Fibroblast of pulmonary artery (primary cell): ENCODE data around the gene MINDY3.

Source experiments
- DNase-seq: peaks from one replicate; pipeline ENCODE4 v3.0.0-alpha.2; 2010; ENCODE audit warnings: low read depth
- H3K4me3 ChIP-seq: replicated peaks from 2 replicates; pipeline ENCODE4 v1.5.1; 2011; ENCODE audit warnings: low read depth, mild to moderate bottlenecking, control low read depth, low read length, moderate library complexity
- CTCF ChIP-seq: IDR thresholded peaks from 2 replicates; pipeline ENCODE4 v1.5.1; 2011; ENCODE audit warnings: mild to moderate bottlenecking, control low read depth, low read length, inconsistent platforms; ENCODE audit errors: missing control alignments

MINDY3 gene

GRCh38 chr10:15859906-15860691 lies at the start of gene MINDY3:
Gene MINDY3, minus strand, starts transcription at chr10:15860507. Its CDS starts 208 bp downstream, at chr10:15860299.
- peak; percentile 80 for DNase-seq
- no peak for TF ChIP-seq CTCF
- peak within 1 kb of the TSS; percentile 93 for H3K4me3 ChIP-seq

GRCh38 chr10:15901889-15902288 lies 41.6 kb upstream of the MINDY3 start:
- TF ChIP-seq CTCF: no peak
- H3K4me3 ChIP-seq: no peak overlapping the region
- no peak for DNase-seq

- peak; percentile 38 for TF ChIP-seq CTCF
- peak; percentile 20 for DNase-seq
- H3K4me3 ChIP-seq: no peak overlapping the region
These were observed 37.7 kb upstream of the MINDY3 start for GRCh38 chr10:15898046-15898445.

GRCh38 chr10:15897287-15897686 lies 37.0 kb upstream of the MINDY3 start:
- H3K4me3 ChIP-seq: no peak overlapping the region
- DNase-seq: peak; percentile 58
- no peak for TF ChIP-seq CTCF

GRCh38 chr10:15896654-15897053 lies 36.3 kb upstream of the MINDY3 start:
- no peak overlapping the region for H3K4me3 ChIP-seq
- no peak for DNase-seq
- no peak for TF ChIP-seq CTCF

GRCh38 chr10:15884447-15884846 lies 24.1 kb upstream of the MINDY3 start:
- DNase-seq: no peak
- no peak overlapping the region for H3K4me3 ChIP-seq
- no peak for TF ChIP-seq CTCF

GRCh38 chr10:15881542-15881941 lies 21.2 kb upstream of the MINDY3 start:
- DNase-seq: no peak
- no peak overlapping the region for H3K4me3 ChIP-seq
- TF ChIP-seq CTCF: no peak
